ENCODE data around the gene TBXA2R.

GRCh38 chr19:3645067-3645396 lies 38.4 kb upstream of the TBXA2R start:
- TF ChIP-seq ZFX (IDR thresholded peaks at IDR 0.05; ENCODE audit: borderline replicate concordance) (no peak), CTCF (IDR thresholded peaks at IDR 0.05) (no peak)

All from 22Rv1 (cell line).